Measurements from ENCODE around the gene SPNS2. TPM values are rescaled to one million over a fixed set of nuclear protein-coding genes. Genes with fewer than 3 reads are reported as not detected.

SPNS2 gene
- total RNA-seq, 1 donor from 2014 or later = 73.0 TPM

DNA sequence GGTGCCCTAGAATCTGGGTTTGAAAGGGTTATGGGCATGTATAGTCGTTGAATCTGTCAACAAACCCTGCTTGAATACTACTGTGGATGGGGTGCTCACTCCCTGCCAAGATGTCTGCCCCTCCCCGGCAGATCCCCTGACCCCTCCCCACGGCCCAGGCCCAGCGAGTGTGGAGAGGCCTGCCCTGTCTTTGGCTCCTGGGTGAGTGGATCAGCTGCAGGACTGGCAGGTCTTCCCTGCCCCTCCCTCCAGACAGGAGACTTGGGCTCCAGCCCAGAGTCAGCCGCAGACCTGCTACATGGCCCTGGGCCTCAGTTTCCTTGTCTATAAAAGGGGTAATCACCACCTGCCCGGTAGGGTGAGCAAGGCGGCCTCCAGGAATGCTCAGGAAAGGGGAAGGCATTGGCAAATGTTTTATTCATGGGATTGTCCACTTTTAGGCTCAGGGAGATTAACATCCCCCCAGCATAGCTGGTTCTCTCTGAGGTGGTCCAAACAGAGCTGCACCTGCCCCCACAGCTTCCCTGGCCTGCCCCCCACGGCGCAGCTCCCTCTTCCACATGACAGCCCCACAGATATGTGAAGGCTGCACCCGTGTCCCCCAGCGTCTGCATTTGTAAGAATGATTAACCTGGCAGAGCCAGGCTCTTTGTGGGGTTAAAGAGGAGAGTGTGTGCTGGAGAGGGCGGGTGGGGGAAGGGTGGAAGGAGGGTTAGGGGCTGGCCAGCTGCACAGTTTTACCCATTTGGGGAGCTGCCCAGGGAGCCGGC lies 18.5 kb upstream of the SPNS2 start:
- Mint-ChIP-seq H3K9me3 (ENCODE audit: unreplicated experiment) (peaks cover 1% of the 10 kb centered on the region), H3K4me3 (ENCODE audit: unreplicated experiment) (no peak overlapping the region), H3K27me3 (ENCODE audit: unreplicated experiment) (peaks cover 5% of the 10 kb centered on the region), H3K36me3 (ENCODE audit: unreplicated experiment) (no peaks in the 10 kb centered on the region), H3K27ac (ENCODE audit: unreplicated experiment) (no peak overlapping the region), H3K4me1 (ENCODE audit: low read depth, unreplicated experiment) (peaks cover 15% of the 10 kb centered on the region)
- DNase-seq = no peak
- TF ChIP-seq, protein P1, sequence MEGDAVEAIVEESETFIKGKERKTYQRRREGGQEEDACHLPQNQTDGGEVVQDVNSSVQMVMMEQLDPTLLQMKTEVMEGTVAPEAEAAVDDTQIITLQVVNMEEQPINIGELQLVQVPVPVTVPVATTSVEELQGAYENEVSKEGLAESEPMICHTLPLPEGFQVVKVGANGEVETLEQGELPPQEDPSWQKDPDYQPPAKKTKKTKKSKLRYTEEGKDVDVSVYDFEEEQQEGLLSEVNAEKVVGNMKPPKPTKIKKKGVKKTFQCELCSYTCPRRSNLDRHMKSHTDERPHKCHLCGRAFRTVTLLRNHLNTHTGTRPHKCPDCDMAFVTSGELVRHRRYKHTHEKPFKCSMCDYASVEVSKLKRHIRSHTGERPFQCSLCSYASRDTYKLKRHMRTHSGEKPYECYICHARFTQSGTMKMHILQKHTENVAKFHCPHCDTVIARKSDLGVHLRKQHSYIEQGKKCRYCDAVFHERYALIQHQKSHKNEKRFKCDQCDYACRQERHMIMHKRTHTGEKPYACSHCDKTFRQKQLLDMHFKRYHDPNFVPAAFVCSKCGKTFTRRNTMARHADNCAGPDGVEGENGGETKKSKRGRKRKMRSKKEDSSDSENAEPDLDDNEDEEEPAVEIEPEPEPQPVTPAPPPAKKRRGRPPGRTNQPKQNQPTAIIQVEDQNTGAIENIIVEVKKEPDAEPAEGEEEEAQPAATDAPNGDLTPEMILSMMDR (IDR thresholded peaks at IDR 0.05; ENCODE audit: partially characterized antibody, unreplicated experiment) = no peak

DNA sequence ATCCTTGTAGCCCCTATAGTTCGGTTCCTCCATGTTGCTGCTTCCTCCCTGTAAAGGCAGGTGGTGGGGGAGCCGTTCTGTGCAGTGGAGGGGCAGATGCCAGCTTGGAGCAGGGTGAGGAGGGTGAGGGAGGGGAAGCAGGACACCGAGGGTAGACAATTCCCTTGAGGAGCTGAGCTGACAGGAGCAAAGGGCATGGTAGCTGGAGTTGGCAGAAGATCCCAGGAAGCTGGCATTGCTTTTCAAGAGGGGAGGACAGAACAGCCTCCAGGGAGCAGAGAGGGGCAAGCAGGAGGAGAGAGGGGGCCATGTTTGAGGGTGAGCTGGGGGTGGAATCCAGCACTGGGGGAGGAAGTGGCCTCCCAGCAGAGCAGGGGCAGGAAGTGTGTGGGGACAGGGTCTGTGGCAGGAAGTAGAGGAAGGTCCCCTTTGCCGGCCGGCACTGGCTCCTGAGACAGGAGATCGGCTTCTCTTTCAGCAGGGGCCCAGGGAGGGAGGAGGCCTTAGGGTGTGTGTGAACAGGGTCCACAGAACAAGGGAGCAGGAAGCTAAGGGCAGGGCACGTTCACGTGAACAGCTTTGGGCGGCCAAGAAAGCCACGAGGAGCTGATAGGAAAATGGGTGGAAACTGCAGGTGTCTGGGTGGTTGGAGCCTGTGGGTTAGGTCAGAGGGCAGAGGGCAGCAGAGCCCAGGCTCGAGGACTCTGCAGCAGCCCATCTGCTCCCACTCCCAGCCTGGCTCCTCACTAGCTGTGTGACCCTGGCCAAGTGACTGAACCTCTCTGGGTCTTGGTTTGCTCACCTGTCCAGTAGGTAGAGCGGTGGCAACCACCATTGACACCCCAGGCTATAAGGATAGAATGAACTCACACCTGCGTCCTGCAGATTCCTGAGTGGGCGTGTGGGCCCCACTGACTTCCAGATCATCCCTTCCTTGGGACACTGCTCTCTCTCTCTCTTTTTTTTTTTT lies 17.5 kb upstream of the SPNS2 start:
- no peak for DNase-seq
- Mint-ChIP-seq H3K4me1 (ENCODE audit: low read depth, unreplicated experiment) (peaks cover 10% of the 10 kb centered on the region), H3K9me3 (ENCODE audit: unreplicated experiment) (peaks cover 1% of the 10 kb centered on the region), H3K27me3 (ENCODE audit: unreplicated experiment) (peaks cover 5% of the 10 kb centered on the region), H3K36me3 (ENCODE audit: unreplicated experiment) (no peaks in the 10 kb centered on the region), H3K27ac (ENCODE audit: unreplicated experiment) (no peak overlapping the region), H3K4me3 (ENCODE audit: unreplicated experiment) (no peak overlapping the region)
- TF ChIP-seq, protein P1 (IDR thresholded peaks at IDR 0.05; ENCODE audit: partially characterized antibody, unreplicated experiment) = no peak

DNA sequence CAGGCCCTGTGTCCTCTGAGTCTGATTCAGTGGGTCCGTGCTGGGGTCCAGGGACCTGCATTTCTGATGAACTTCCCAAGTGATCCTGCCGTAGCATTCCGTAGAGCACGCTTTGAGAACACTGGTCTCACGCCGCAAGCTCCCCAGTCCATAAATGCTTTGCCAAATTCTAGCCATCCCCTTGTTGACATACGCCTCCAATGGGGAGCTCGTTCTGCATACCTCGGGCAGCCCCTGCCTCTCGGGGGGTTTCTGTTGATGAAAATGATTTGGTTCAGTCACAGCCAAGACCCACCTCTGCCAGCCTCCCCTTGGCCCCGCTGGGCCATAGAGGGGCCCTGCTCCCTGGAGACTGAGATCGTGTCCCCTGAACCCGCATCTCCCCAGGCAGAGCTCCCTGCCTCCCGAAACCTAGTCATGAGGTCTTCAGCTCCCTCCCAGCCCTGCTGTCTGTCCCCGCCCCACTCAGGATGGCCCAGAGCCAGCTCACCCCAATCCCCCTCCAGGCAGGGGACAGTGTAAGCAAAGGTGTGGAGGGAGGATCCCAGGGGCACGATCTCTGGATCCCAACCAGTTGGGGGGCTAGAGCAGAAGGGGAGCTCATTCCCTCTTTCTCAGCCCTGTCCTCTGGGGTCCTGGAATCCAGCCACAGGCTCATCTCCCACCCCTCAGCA lies 16.2 kb upstream of the SPNS2 start:
- no peak overlapping the region for H3K27ac Mint-ChIP-seq (ENCODE audit: unreplicated experiment)
- TF ChIP-seq, protein P1 (IDR thresholded peaks at IDR 0.05; ENCODE audit: partially characterized antibody, unreplicated experiment) = no peak
- no peak for DNase-seq

DNA sequence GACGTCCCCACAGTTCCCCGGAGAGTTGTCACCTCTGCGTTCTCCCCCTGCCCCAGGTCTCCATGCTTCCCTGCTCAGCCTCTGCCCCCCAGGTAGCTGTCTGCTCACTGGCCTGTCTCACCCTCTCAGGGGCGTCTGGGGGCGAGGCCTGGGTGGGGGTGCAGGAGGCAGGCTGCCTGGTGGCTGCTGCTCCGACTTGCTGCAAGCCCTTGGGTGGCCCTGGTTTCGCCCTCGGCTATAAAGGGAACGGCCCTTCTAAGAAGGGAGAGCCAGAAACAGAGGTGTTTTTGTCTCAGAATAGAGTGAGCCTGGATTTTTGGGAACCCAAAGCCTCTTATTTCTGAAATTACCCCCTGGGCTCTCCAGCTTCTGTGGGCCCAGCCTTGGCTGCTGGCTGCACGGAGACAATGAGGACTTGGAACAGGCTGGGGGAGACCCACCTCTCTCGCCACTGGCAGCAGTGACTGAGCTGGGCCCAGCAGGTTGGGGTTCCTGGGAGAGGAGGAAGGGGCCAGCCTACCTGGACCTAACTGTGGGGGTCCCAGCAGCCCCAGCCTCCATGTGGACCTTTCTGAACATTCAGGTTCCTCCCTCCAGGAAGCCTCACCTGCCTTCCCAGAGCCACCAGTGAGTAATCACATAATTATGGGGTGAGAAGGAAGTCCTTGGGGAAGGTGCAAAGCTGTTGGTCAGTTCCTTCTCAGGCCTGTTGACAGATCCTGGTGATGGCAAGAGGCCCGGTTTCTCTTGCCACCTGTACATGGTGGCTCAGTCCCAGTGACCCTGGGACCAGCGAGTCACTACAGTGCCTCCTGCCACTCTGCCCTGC lies 15.5 kb upstream of the SPNS2 start:
- peaks cover 5% of the 10 kb centered on the region for H3K27me3 Mint-ChIP-seq (ENCODE audit: unreplicated experiment)
- no peak overlapping the region for H3K27ac Mint-ChIP-seq (ENCODE audit: unreplicated experiment)
- peaks cover 10% of the 10 kb centered on the region for H3K4me1 Mint-ChIP-seq (ENCODE audit: low read depth, unreplicated experiment)
- peaks cover 4% of the 10 kb centered on the region for H3K9me3 Mint-ChIP-seq (ENCODE audit: unreplicated experiment)
- TF ChIP-seq, protein P1 (IDR thresholded peaks at IDR 0.05; ENCODE audit: partially characterized antibody, unreplicated experiment) = no peak
- no peaks in the 10 kb centered on the region for H3K36me3 Mint-ChIP-seq (ENCODE audit: unreplicated experiment)
- H3K4me3 Mint-ChIP-seq (ENCODE audit: unreplicated experiment) = no peak overlapping the region
- no peak for DNase-seq

More for the DNA sequence above, 16.2 kb upstream of the SPNS2 start:
- Mint-ChIP-seq H3K9me3 (ENCODE audit: unreplicated experiment) (peaks cover 4% of the 10 kb centered on the region), H3K36me3 (ENCODE audit: unreplicated experiment) (no peaks in the 10 kb centered on the region), H3K4me1 (ENCODE audit: low read depth, unreplicated experiment) (peaks cover 10% of the 10 kb centered on the region), H3K4me3 (ENCODE audit: unreplicated experiment) (no peak overlapping the region), H3K27me3 (ENCODE audit: unreplicated experiment) (peaks cover 5% of the 10 kb centered on the region)

Measured in glutamatergic neuron (in vitro differentiated cells).